ENCODE results near the gene TMEM106B. TPM values are rescaled to one million over a fixed set of nuclear protein-coding genes. Genes with fewer than 3 reads are reported as not detected.
A peak's percentile ranks its signal among the peaks of the same experiment; 100 is the strongest.

TMEM106B gene
- total and polyA plus RNA-seq, 2 experiments from 2014 or later, result 20.1 to 42.8 TPM

DNA sequence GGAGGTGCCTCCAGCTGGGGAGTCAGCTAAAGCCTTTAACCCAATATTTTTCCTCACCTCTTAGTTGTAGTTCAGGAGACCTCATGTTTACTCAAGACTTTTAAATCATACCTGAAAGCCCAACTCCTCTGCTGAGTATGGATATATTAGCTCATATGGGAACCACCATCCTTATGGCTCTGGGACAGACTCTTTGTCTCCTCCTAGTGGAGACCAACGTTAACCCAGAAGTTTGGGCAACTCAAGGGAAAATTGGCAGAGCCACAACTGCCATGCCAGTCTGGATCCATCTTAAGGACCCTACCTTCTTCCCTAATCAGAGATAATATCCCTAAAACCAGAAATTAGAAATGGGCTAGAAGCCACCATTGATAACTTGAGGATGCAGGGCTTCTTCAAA lies 80.8 kb downstream of the TMEM106B start:
- H3K9me2 ChIP-seq (ENCODE audit: insufficient read depth), result peaks cover 3% of the 10 kb centered on the region
- H4K20me1 ChIP-seq (replicated peaks; ENCODE audit: insufficient read depth), result no peaks in the 10 kb centered on the region
- no peak overlapping the region for H3K4me3 ChIP-seq
- peaks cover 14% of the 10 kb centered on the region for H3K36me3 ChIP-seq (ENCODE audit: insufficient read depth)
- DNase-seq (ENCODE audit: low spot score) (no peak), ATAC-seq (no peak)
- Mint-ChIP-seq H3K27ac (no peak overlapping the region), H3K4me3 (no peak overlapping the region), H3K36me3 (ENCODE audit: low read depth) (peaks cover 36% of the 10 kb centered on the region; the same call in 2 of the 3 replicates), H3K27me3 (ENCODE audit: insufficient read depth, low read depth, poor library complexity) (peaks cover 5% of the 10 kb centered on the region), H3K4me1 (no peaks in the 10 kb centered on the region), H3K9me3 (peaks cover 40% of the 10 kb centered on the region)
- H3F3A ChIP-seq (replicated peaks; ENCODE audit: low read depth), result no peaks in the 10 kb centered on the region
- no peaks in the 10 kb centered on the region for H3K4me1 ChIP-seq (ENCODE audit: insufficient read depth)
- no peak overlapping the region for H2AFZ ChIP-seq
- no peak for TF ChIP-seq CREB1 (CRISPR knock-in tag; IDR thresholded peaks at IDR 0.05; ENCODE audit: low read depth)
- TF ChIP-seq, protein P1, sequence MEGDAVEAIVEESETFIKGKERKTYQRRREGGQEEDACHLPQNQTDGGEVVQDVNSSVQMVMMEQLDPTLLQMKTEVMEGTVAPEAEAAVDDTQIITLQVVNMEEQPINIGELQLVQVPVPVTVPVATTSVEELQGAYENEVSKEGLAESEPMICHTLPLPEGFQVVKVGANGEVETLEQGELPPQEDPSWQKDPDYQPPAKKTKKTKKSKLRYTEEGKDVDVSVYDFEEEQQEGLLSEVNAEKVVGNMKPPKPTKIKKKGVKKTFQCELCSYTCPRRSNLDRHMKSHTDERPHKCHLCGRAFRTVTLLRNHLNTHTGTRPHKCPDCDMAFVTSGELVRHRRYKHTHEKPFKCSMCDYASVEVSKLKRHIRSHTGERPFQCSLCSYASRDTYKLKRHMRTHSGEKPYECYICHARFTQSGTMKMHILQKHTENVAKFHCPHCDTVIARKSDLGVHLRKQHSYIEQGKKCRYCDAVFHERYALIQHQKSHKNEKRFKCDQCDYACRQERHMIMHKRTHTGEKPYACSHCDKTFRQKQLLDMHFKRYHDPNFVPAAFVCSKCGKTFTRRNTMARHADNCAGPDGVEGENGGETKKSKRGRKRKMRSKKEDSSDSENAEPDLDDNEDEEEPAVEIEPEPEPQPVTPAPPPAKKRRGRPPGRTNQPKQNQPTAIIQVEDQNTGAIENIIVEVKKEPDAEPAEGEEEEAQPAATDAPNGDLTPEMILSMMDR (conservative IDR thresholded peaks at IDR 0.05; ENCODE audit: low read depth in 2 of 2), result peak; percentile 43 to 51
- no peaks in the 10 kb centered on the region for H3K79me2 ChIP-seq (replicated peaks; ENCODE audit: insufficient read depth)
- H3K27ac ChIP-seq (ENCODE audit: low read depth), result no peak overlapping the region
- no peak overlapping the region for H3K4me2 ChIP-seq
- no peaks in the 10 kb centered on the region for H3K27me3 ChIP-seq (ENCODE audit: insufficient read depth)

Other genes starting within 250 kb of the TMEM106B start
- gene VWDE, start 192.6 kb downstream of the TMEM106B start, total RNA-seq (2014; rRNA removed; shearing (Covaris generic)), result 35.3 and 45.5 TPM in 2 replicates
- 17.4 and 24.6 TPM in 2 replicates for gene VWDE, start 192.6 kb downstream of the TMEM106B start, polyA plus RNA-seq (2016; fragmentation: Nextera tagmentation; extraction: Ambion mirVana)

Data from GM23338 (cell line).